NK-92 (cell line): ENCODE data around the gene ARID1B.

Experiments
- DNase-seq: peaks from one replicate; lab custom pipeline; 2025; ENCODE audit not compliant: unreplicated experiment; lab: John Stamatoyannopoulos, UW

Gene ARID1B

DNA sequence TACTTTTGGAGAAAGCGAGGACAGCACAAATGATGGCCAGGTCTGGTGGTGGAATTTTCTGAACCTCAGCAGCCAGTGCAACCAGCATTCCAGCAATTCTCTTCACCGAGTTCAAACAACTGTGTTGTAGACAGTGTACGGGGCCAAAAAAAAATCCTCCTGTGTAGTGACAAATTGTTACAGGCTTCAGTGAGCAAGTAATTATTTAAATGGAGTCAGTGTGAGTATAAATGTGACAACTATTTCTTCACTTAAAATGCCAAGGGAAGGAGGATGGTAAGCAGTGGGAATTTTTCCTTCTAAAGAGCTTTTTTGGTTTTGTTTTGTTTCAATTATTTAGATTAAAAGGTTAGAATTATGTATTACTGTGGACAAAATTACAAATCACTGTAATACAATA lies 392.0 kb downstream of the ARID1B start:
- DNase-seq = no peak

DNA sequence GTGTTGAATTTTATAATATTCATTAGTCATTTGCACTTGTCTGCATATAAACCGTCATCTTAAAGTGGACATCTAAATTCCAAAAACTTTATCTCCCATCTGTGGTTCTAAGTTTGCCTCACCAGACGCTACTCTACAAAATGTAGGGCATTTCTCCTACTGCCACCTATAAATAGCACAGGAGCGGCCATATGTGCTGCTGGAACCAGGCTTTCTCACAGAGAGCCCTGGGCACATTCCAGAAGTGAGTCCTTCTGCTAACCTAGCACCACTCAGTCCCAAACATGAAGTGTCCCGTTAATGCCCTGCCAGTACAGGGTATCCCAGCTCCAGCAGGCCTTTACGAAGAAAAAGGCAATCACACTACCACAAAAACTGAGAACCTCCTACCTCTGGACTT lies 392.5 kb downstream of the ARID1B start:
- DNase-seq = no peak

DNA sequence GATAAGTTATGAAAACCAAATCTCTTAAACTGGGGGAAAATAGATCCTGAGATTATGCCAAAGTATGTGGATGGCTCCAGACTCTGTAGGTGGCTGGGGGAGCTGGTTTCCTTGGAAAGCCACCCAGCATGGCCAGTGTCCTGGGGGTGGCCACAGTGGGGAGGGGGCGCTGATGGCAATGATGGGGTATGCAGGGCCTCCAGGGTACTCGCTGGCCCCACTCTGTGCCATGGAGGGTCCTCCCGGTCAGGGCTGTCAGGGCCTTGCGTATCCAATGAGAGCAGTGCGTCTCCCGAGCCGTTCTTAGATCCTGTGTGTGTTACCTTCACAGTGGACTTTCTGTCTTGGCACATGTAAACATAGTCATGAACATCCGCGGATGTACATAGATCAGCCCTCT lies 393.4 kb downstream of the ARID1B start:
- no peak for DNase-seq

DNA sequence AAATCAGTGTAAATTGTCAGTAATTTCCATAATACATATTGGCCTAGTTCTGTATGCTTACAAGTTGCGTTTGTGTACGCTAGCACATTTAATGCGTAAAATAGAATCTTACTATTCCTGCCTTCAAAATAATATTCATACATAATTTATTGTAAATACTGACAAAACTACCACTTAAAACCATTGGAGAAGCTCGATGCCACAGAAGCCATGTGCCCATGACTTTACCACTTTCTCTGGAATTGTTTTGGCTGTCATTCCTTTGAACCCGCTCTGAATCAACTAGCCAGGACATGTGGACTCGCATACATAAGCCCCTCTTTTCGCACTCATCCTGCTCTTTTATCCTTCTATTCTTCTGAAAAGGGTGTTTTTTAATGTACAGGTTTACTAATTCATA lies 394.6 kb downstream of the ARID1B start:
- no peak for DNase-seq

DNA sequence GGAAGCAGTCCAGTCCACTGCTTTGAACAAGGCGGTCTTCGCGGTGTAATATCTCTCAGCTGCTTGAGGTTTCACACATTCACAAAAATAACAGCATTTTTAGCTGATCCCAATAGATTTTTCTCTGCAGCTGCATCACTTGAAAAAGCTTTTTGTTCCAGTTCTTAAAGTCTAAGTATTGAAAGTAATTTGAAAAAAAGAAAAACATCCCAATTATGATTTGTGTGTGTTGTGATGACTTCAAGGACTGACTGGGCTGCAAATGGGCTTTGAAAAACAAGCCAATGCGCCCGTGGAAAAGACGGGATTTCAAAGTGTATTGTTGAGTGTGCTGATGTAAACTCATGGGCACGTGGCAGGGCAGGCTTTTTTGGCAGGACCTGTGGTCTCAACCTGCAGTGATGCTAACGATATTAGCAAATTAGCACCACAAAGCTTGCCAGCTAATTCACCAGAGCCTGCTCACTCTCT lies 395.1 kb downstream of the ARID1B start:
- no peak for DNase-seq

DNA sequence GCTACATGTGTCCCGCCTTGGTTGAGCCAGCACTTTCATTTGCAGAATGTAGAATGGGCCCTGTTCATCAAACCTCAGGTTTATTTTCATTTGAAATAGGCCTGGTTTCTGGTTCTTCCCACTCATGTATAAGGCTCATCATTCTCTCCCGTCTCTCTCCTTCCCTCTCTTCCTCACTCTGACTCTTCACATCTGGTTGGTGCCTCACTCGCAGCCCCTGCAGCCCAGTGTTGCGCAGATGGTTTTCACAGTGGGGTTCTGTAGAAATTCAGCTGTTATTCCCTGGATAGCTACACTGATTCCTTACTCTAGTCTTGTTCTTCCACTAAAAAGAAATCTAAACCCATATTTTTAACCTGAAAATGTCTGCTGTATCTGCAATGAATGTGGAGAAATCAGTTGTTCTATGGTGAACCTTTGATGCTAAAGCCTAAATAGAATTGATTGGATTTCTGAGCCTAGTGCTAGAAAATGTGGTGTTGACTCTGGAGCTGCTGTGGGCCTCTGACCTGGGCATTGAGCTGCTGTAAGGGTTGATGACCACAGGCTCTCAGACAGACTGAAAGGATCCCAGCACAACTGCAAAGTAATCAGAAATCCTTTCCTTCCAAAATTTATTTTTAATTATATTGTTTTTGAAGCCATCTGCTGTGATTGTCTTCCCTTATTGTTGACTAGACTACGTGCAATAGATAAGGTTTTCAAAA lies 395.8 kb downstream of the ARID1B start:
- no peak for DNase-seq

DNA sequence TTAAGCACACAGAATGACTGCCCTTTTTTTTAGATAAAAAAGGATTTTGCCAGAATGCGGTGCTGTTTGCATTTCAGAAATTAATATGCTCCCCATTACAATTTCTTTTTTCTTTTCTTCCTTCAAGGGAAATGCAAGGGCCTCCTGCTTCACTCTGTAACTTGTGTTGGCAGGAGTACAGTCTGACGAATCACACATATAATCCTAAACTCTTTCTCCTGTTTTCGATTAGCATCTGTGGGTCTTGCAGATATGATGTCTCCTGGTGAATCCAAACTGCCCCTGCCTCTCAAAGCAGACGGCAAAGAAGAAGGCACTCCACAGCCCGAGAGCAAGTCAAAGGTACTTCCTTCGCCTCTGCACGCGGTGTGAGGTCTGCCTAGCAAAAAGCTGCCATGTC lies 396.6 kb downstream of the ARID1B start:
- DNase-seq = no peak

DNA sequence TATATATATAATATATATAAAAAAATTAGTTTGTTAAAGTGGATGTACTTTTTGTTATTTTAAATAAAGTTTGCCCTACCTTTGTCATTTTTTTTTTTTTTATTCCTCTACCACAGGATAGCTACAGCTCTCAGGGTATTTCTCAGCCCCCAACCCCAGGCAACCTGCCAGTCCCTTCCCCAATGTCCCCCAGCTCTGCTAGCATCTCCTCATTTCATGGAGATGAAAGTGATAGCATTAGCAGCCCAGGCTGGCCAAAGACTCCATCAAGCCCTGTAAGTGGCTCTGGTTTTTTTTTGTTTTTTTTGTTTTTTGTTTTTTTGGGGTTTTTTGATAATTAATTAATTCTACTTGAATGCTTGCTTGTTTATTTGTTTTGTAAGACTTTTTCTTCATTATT lies 397.6 kb downstream of the ARID1B start:
- DNase-seq = no peak

DNA sequence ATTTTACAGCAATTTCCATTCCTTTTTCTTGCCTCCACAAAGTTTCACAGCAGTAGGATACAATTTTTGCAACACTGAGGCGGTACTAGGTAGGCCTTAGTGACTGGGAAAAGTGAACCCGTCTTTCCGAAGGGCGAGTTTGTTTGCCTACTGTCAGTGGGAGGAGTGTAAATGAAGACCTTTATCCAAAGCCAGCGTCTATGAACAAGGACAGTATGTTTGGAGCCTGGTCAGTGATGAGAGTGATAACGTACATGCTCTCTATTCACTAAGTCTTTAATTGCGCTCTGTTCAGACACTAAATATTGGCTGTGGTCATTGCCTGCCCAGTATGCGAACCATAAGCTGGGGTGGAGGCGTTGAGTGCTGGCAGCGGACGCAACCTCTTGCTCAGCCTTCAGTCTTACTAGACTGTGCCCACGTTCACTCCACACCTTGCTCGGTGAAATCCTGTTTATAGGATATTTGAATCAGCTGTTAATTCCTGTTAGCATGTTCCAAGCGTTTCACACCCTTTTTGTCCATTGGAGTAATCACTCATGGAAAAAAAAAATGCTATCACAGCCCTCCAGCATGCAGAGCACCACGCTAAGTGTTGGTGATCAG lies 400.7 kb downstream of the ARID1B start:
- no peak for DNase-seq

DNA sequence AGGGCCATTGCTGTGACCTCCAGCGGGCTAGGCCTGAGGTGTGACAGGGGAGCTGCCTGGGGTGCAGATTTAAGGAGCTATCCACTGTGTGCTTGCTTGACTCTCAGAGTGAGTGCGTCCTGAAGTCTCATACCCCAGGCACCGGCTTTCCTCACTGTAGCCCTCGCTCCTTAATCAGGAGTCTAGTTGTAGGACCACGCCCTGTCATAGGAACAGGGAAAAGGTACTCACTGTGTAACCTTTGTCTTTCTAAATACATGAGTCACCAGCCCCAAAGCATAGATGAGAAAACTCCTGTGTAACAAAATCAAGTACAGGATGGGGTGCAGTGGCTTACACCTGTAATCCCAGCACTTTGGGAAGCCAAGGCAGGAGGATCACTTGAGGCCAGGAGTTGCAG lies 404.5 kb downstream of the ARID1B start:
- DNase-seq = no peak

DNA sequence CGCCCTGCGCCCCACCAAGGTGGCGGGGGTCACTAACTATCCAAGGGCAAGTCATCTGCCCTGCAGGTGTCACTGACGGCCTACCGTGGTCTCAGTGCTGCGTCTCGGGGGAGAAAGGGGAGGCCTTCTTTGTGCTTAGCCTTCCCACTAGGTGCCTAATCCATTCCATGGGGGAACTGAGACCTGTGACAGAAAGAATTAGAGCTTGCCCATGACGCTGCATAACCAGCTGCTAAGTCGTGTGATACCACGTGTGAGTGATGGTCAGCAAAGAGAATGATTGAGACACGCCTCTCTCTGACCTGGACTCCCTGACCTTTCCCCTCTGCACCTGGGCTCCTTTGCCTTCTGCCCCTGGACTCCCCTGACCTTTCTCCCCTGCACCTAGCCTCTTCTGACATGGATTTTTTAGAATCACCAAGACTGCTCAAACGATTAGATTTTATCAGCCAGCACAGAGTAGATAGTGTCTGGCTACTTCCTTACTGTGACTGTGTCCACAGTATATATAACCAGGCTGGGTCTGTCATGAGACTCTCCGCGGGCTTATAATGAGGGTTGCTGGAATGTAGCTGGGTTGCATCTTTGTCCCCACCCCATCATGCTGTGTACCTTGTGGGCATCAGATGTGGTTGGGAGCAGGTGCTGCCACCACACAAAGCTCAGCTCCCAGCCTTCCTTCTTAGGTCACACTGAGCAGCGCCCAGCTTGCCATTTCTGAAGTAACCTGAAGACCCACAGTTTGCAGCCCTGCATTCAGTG lies 405.5 kb downstream of the ARID1B start:
- DNase-seq = no peak

DNA sequence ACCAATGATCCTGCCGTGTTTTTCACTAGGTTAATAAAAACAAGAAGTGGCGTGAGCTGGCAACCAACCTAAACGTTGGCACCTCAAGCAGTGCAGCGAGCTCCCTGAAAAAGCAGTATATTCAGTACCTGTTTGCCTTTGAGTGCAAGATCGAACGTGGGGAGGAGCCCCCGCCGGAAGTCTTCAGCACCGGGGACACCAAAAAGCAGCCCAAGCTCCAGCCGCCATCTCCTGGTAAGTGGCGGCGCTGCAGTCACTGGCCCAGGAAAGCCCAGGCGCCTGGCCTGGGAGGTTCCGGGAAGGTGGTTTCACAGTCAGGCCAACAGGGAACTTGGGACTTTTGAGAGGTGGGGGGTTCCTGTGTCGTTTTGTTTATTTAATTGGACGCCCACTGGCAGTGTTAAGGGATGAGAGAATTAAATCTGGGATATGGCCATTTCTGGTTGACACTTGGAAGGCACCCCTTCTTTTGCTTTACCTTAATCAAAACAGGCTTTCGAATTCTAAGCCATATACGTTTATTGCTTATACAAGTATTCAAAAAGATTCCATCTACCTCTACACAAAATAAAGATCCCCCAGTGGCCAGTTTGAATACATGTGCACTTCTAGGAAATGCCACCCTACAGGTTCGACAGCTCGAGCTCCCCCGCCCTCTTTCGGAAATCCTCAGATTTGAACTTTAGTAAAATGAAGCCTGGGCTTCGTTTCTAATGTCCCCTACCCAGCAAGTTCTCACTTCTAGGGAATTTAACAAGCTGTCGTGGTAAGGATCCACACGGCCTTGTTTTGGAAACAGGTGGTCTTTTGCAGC lies 407.2 kb downstream of the ARID1B start:
- DNase-seq = no peak

DNA sequence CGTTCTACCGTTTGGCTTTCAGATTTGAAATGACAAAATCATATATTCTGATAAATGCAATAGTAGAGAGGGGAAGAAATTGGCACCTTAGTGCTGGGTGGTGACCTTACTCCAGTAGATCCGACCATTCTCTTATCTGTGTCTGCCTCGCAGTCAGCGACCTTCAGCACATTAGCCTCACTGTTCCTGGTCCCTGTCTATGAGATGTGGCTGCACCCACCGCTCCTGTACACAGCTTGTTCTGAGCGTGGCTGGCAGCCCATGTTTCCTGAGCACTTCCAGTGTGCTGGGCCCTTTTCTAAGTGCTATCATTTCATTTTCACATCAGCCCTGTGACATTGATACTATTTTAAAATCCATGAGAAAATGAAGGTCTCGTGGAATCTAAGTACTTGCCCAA lies 408.0 kb downstream of the ARID1B start:
- no peak for DNase-seq

DNA sequence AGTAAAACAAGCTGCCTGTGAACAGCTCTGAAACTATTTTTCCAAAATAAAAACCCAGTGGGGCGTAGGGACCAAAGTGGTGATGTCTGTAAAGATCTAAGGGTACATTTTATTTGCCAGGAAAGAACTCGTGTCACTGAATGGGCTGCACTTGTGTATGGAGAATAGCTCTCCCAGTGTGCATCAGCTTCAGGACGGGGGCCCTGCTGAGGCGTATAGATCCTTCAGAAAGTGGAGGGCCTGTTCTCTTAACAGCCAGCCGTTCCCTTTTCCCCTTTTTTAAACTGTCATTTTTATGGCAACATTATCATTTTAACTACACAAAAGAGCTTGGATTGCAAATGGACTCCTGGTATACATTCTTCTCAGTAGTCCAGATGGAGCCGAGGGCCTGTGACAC lies 408.8 kb downstream of the ARID1B start:
- no peak for DNase-seq

DNA sequence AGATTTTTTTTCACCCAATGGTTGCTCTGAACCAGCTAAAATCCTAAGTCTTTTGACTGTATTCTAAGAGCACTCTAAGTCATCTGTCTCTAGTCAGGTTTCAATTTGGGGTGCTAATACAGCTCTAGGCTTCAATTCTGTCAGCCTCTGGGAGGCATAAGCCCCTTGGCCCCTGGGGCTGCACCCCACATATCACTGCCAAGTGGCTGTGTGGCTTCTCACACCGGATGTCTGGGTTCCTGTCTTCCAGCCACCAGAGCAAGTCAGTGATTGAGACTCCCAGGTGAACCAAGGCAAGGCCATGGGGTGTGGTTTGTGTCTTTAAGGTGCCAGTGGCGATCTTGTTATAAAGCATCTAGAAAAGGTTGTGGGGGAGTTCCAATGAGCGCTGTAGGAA lies 409.6 kb downstream of the ARID1B start:
- no peak for DNase-seq

DNA sequence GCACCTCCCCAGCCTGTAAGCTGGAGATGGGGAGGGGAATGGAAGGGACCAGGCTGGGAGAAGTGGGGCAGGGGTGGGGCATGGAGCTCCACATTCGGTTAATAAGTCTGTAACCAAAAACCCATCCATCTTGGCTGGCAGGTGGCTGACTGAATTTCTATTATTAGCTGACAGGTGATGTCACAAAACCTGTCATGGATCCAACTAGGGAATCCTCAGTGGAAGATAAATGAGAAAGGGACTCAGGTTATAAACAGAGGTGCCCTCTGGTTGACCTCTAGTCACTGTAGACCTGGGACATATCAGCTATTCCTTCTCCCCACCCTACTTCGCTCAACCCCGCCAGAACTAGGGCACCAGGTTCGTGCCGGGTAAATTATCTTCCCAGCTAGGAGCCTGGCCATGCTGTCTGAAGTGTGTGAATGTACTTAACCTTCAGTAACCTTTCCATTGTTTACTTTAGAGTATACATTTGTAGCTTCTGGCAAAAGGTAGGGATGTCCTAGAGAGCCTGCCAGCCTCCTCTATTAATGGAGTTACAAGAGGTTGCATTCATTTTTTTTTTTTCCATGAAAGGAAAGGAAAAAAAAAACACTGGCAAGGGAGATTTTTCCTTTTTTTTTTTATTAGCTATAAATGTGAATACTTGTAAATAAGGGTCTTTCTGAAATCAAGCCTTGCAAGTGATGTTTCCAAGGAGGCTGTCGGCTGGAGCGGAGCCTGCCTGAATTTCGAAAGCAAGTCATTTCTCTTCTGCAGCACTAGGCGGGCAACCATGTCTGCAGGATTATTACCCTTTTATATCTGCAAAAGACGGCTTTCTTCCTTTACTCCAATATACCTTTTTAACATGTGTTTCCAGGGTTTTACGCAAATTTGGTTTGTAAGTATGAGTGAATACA lies 410.3 kb downstream of the ARID1B start:
- DNase-seq = no peak

DNA sequence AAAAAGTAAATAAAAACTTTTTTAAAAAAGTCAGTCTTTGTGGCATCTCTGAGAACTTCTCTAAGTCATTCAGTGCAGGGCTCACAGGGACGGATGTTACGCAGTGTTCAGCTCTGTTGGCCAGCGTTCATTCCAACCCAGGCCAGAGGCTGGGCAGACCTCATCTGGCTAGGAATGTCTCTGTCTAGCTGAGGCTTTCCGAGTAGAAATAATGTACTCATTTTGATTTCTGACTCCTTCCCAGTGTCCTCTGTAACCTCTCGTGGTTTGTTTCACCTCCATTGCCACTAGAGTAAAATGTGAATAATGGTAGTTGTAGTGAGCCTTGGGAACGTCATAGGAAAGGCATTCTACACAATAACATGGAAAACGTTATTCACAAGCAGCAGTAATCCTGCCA lies 411.0 kb downstream of the ARID1B start:
- DNase-seq = no peak

DNA sequence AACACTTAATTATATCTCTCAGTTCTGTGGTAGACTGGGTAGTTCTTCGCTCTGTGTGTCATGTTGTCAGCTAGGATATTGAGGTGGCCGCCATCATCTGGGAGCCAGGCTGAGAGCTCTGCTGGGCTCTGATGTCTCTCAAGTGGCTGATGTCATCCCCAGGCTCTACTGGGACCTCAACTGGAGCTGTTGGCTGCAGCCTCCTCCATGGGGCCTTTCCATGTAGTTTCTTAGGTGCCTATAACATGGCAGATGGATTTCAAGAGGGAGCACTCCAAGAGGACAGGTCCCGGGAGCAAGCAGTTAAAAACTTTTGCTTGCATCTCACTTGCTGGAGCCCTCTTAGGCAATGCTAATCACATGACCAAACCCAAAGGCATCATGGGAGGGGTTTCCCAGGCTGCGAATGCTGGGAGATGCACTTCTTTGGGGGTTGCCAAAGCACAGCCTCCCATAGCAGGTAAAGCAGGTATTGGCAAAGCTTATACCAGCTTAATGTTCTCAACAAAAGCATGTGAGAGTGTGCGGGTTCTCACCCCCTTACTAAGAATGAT lies 416.3 kb downstream of the ARID1B start:
- no peak for DNase-seq

DNA sequence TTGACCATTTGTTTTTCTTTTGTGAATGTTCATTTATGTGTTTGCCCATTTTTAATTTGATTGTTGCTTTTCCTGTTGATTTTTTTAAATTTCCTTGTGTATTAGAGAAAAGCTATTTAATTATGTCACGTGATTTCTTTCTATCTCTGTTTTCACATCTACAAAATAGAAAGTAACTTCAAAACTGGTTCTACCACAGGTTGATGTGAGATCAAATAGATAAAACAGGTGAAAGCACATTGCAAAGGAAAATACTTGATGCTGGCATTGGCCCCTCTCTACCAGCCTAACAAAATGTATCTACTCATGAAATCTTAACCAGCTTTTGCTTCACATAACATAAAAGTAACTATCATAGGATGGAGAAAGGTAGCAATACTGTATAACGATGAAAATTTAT lies 416.9 kb downstream of the ARID1B start:
- DNase-seq = no peak

DNA sequence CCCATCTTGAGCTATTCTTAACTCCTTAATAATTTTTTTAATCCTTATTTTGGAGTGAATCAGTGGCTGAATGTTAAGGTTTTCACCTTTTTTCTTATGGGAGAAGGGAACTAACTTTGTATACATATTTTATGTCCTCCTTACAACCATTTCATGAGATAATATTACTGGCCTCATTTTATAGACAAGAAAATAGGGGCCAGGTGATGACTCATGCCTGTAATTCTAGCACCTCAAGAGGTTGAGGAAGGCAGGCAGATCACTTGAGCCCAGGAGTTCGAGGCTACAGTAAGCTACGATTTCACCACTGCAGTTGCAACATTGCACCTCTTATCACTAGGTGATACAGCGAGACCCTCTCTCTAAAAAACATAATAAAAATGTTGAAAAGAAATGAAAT lies 417.5 kb downstream of the ARID1B start:
- DNase-seq = no peak
